ENCODE data around the gene PRR9. TPM values are rescaled to one million over a fixed set of nuclear protein-coding genes. Genes with fewer than 3 reads are reported as not detected.
"Not testable (repeated sequence)": the region's sequence is repeated elsewhere in the genome, so short reads cannot be mapped to it uniquely, and the experiment has no call there.

PRR9 gene
- total RNA-seq, 1 experiment from 2014 or later = not detected

DNA sequence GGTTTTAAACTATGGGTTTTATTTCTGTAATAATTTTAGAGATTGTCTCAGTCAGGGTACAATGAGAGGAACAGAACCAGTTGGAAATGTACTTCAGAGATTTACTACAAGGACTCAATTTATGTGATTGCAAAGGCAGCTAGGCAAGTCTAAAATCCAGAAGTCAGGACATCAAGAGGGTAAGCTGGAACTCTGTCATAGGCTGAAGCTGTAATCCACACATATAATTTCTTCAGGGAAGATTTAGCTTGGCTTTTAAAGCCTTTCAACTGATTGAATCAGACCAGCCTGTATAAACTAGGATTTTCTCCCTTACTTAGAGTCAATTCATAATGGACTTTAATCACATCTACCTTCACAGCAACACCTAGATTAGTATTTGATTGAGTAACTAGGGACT is 38.5 kb upstream of the PRR9 start:
- H3K36me3 Mint-ChIP-seq = no peaks in the 10 kb centered on the region
- no peaks in the 10 kb centered on the region for H3K4me1 Mint-ChIP-seq
- peaks cover 4% of the 10 kb centered on the region for H3K27me3 Mint-ChIP-seq (ENCODE audit: low read depth)
- H3K4me3 Mint-ChIP-seq = no peak overlapping the region
- no peak overlapping the region for H3K27ac Mint-ChIP-seq
- ATAC-seq (no peak), DNase-seq (ENCODE audit: low spot score) (no peak)
- ChIA-PET POLR2A (no interaction called here), CTCF (no interaction called here)
- peaks cover 6% of the 10 kb centered on the region; the same call in 1 of the 2 replicates for H3K9me3 Mint-ChIP-seq
- TF ChIP-seq FOXK1 (CRISPR knock-in tag; IDR thresholded peaks at IDR 0.05) (no peak), NFYB (CRISPR knock-in tag; conservative IDR thresholded peaks at IDR 0.05; ENCODE audit: low read depth) (no peak), FOXJ3 (CRISPR knock-in tag; IDR thresholded peaks at IDR 0.05; ENCODE audit: borderline replicate concordance) (no peak), HMGA2 (CRISPR knock-in tag; IDR thresholded peaks at IDR 0.05) (no peak), TEAD4 (CRISPR knock-in tag; IDR thresholded peaks at IDR 0.05) (no peak), NR1H2 (CRISPR knock-in tag; IDR thresholded peaks at IDR 0.05) (no peak), CREB1 (CRISPR knock-in tag; IDR thresholded peaks at IDR 0.05) (no peak), IRF1 (CRISPR knock-in tag; IDR thresholded peaks at IDR 0.05) (no peak), IRF2 (CRISPR knock-in tag; IDR thresholded peaks at IDR 0.05; ENCODE audit: borderline replicate concordance, low read depth) (no peak), NFATC4 (CRISPR knock-in tag; IDR thresholded peaks at IDR 0.05) (no peak), ZBTB43 (CRISPR knock-in tag; IDR thresholded peaks at IDR 0.05) (no peak)
- TF ChIP-seq, protein P1, sequence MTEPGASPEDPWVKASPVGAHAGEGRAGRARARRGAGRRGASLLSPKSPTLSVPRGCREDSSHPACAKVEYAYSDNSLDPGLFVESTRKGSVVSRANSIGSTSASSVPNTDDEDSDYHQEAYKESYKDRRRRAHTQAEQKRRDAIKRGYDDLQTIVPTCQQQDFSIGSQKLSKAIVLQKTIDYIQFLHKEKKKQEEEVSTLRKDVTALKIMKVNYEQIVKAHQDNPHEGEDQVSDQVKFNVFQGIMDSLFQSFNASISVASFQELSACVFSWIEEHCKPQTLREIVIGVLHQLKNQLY (CRISPR knock-in tag; IDR thresholded peaks at IDR 0.05) = no peak

DNA sequence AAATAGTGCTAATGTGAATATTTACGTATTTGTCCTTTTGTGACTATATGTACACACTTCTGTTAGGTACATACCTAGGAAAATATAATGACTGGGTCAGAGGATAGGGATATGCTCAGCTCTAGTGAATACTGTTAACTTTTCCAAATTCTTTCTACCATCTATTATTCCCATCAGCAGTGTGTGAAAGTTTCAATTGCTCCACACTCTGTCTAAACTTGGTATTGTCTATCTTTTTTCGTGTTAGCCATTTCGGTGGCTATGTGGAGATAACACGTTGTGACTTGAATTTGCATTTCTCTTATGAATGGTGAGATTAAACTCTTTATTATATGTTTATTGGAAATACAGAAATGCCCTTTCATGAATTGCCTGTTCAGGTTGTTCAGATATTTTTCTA is 36.8 kb upstream of the PRR9 start:
- ATAC-seq (no peak), DNase-seq (ENCODE audit: low spot score) (no peak)
- TF ChIP-seq NFE2L1 (CRISPR knock-in tag; IDR thresholded peaks at IDR 0.05) (no peak), TEAD1 (CRISPR knock-in tag; IDR thresholded peaks at IDR 0.05) (no peak), NFYB (CRISPR knock-in tag; conservative IDR thresholded peaks at IDR 0.05; ENCODE audit: low read depth) (no peak), GTF2I (CRISPR knock-in tag; conservative IDR thresholded peaks at IDR 0.05) (no peak), TP53 (CRISPR knock-in tag; IDR thresholded peaks at IDR 0.05) (no peak), ATF1 (CRISPR knock-in tag; IDR thresholded peaks at IDR 0.05) (no peak), PREB (CRISPR knock-in tag; IDR thresholded peaks at IDR 0.05; ENCODE audit: borderline replicate concordance) (no peak), SMAD4 (CRISPR knock-in tag; IDR thresholded peaks at IDR 0.05) (no peak), ZNF121 (CRISPR knock-in tag; IDR thresholded peaks at IDR 0.05) (no peak), ELF4 (CRISPR knock-in tag; IDR thresholded peaks at IDR 0.05; ENCODE audit: low read depth) (no peak), ERG (CRISPR knock-in tag; IDR thresholded peaks at IDR 0.05) (no peak), ZNF138 (CRISPR knock-in tag; conservative IDR thresholded peaks at IDR 0.05) (no peak)
- TF ChIP-seq, protein P2, sequence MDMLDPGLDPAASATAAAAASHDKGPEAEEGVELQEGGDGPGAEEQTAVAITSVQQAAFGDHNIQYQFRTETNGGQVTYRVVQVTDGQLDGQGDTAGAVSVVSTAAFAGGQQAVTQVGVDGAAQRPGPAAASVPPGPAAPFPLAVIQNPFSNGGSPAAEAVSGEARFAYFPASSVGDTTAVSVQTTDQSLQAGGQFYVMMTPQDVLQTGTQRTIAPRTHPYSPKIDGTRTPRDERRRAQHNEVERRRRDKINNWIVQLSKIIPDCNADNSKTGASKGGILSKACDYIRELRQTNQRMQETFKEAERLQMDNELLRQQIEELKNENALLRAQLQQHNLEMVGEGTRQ (CRISPR knock-in tag; IDR thresholded peaks at IDR 0.05) = no peak
- TF ChIP-seq, protein P3, sequence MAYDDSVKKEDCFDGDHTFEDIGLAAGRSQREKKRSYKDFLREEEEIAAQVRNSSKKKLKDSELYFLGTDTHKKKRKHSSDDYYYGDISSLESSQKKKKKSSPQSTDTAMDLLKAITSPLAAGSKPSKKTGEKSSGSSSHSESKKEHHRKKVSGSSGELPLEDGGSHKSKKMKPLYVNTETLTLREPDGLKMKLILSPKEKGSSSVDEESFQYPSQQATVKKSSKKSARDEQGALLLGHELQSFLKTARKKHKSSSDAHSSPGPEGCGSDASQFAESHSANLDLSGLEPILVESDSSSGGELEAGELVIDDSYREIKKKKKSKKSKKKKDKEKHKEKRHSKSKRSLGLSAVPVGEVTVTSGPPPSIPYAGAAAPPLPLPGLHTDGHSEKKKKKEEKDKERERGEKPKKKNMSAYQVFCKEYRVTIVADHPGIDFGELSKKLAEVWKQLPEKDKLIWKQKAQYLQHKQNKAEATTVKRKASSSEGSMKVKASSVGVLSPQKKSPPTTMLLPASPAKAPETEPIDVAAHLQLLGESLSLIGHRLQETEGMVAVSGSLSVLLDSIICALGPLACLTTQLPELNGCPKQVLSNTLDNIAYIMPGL (CRISPR knock-in tag; IDR thresholded peaks at IDR 0.05) = no peak
- TF ChIP-seq, protein P4, sequence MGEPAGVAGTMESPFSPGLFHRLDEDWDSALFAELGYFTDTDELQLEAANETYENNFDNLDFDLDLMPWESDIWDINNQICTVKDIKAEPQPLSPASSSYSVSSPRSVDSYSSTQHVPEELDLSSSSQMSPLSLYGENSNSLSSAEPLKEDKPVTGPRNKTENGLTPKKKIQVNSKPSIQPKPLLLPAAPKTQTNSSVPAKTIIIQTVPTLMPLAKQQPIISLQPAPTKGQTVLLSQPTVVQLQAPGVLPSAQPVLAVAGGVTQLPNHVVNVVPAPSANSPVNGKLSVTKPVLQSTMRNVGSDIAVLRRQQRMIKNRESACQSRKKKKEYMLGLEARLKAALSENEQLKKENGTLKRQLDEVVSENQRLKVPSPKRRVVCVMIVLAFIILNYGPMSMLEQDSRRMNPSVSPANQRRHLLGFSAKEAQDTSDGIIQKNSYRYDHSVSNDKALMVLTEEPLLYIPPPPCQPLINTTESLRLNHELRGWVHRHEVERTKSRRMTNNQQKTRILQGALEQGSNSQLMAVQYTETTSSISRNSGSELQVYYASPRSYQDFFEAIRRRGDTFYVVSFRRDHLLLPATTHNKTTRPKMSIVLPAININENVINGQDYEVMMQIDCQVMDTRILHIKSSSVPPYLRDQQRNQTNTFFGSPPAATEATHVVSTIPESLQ (CRISPR knock-in tag; IDR thresholded peaks at IDR 0.05) = no peak
- Mint-ChIP-seq H3K36me3 (peaks cover 6% of the 10 kb centered on the region; the same call in 1 of the 2 replicates), H3K27me3 (ENCODE audit: low read depth) (peaks cover 4% of the 10 kb centered on the region), H3K27ac (no peak overlapping the region), H3K4me1 (no peaks in the 10 kb centered on the region), H3K4me3 (no peak overlapping the region), H3K9me3 (peaks cover 22% of the 10 kb centered on the region)
- ChIA-PET POLR2A (no interaction called here), CTCF (no interaction called here)

DNA sequence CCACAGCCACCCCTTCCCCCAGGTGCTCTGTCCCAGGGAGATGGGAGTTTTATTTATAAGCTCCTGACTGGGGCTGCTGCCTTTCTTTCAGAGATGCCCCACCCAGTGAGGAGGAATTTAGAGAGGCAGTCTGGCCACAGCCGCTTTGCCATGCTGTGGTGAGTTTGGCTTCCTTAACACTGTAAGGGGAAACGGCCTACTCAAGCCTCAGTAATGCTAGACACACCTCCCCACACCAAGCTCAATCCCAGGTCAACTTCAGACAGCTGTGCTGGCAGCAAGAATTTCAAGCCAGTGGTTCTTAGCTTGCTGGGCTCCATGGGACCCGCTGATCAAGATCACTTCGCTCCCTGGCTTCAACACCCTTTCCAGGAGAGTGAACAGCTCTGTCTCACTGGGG is 29.1 kb upstream of the PRR9 start:
- H3K4me3 Mint-ChIP-seq; DNase-seq (ENCODE audit: low spot score); H3K4me1 Mint-ChIP-seq; H3K27ac Mint-ChIP-seq; POLR2A ChIA-PET; ATAC-seq: not testable (repeated sequence)
- Mint-ChIP-seq H3K36me3 (peaks cover 20% of the 10 kb centered on the region), H3K9me3 (peaks cover 32% of the 10 kb centered on the region), H3K27me3 (ENCODE audit: low read depth) (peaks cover 11% of the 10 kb centered on the region)
- CTCF ChIA-PET = interaction anchor here (1.4 to 6.5 kb wide), 2 partner anchors 225 to 310 kb away, joined by 3 to 123 read pairs; partner anchors contain the start of gene SMCP

Data from WTC11 (cell line).